Measurements from ENCODE around the gene ISOC2. TPM values are rescaled to one million over a fixed set of nuclear protein-coding genes. Genes with fewer than 3 reads are reported as not detected.

The ISOC2 gene
- total and polyA plus RNA-seq, 9 of the 15 experiments (the other 6 are each of a cell fraction or from before 2014, with no cell fraction given): 1.2 to 229 (median 58.3) TPM

GRCh38 chr19:55440411-55441105 is 20.9 kb downstream of the ISOC2 start (continued):
- TF ChIP-seq CEBPZ (IDR thresholded peaks at IDR 0.05; ENCODE audit: borderline replicate concordance, low read depth, low read length): no peak
- TF ChIP-seq, protein P1, sequence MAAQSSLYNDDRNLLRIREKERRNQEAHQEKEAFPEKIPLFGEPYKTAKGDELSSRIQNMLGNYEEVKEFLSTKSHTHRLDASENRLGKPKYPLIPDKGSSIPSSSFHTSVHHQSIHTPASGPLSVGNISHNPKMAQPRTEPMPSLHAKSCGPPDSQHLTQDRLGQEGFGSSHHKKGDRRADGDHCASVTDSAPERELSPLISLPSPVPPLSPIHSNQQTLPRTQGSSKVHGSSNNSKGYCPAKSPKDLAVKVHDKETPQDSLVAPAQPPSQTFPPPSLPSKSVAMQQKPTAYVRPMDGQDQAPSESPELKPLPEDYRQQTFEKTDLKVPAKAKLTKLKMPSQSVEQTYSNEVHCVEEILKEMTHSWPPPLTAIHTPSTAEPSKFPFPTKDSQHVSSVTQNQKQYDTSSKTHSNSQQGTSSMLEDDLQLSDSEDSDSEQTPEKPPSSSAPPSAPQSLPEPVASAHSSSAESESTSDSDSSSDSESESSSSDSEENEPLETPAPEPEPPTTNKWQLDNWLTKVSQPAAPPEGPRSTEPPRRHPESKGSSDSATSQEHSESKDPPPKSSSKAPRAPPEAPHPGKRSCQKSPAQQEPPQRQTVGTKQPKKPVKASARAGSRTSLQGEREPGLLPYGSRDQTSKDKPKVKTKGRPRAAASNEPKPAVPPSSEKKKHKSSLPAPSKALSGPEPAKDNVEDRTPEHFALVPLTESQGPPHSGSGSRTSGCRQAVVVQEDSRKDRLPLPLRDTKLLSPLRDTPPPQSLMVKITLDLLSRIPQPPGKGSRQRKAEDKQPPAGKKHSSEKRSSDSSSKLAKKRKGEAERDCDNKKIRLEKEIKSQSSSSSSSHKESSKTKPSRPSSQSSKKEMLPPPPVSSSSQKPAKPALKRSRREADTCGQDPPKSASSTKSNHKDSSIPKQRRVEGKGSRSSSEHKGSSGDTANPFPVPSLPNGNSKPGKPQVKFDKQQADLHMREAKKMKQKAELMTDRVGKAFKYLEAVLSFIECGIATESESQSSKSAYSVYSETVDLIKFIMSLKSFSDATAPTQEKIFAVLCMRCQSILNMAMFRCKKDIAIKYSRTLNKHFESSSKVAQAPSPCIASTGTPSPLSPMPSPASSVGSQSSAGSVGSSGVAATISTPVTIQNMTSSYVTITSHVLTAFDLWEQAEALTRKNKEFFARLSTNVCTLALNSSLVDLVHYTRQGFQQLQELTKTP (IDR thresholded peaks at IDR 0.05; ENCODE audit: low read depth in 1 of 2, partially characterized antibody in 2 of 2): no peak
- TF ChIP-seq NONO (IDR thresholded peaks at IDR 0.05; ENCODE audit: low read depth in 2 of 2, low read length in 1 of 2): no peak
- TF ChIP-seq TCF3 (CRISPR knock-in tag; IDR thresholded peaks at IDR 0.05): no peak
- TF ChIP-seq RB1 (IDR thresholded peaks at IDR 0.05; ENCODE audit: low read depth): no peak
- TF ChIP-seq POLR2A (conservative IDR thresholded peaks at IDR 0.05): peak; percentile 68
- TF ChIP-seq ATF6 (CRISPR knock-in tag; IDR thresholded peaks at IDR 0.05): no peak
- no peak for TF ChIP-seq ZNF699 (CRISPR knock-in tag; IDR thresholded peaks at IDR 0.05; ENCODE audit: insufficient replicate concordance)
- peak; percentile 61 for TF ChIP-seq SPI1 (IDR thresholded peaks at IDR 0.05; ENCODE audit: borderline replicate concordance, low read depth, low read length)
- TF ChIP-seq, protein P2, sequence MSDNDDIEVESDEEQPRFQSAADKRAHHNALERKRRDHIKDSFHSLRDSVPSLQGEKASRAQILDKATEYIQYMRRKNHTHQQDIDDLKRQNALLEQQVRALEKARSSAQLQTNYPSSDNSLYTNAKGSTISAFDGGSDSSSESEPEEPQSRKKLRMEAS (CRISPR knock-in tag; IDR thresholded peaks at IDR 0.05): peak; percentile 46
- TF ChIP-seq THRAP3 (IDR thresholded peaks at IDR 0.05; ENCODE audit: borderline replicate concordance): no peak
- TF ChIP-seq ZNF347 (CRISPR knock-in tag; IDR thresholded peaks at IDR 0.05; ENCODE audit: low read depth): no peak
- TF ChIP-seq ZNF274 (IDR thresholded peaks at IDR 0.05; ENCODE audit: borderline replicate concordance, low read depth, low read length): no peak
- TF ChIP-seq, protein P3, sequence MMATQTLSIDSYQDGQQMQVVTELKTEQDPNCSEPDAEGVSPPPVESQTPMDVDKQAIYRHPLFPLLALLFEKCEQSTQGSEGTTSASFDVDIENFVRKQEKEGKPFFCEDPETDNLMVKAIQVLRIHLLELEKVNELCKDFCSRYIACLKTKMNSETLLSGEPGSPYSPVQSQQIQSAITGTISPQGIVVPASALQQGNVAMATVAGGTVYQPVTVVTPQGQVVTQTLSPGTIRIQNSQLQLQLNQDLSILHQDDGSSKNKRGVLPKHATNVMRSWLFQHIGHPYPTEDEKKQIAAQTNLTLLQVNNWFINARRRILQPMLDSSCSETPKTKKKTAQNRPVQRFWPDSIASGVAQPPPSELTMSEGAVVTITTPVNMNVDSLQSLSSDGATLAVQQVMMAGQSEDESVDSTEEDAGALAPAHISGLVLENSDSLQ (IDR thresholded peaks at IDR 0.05): peak; percentile 95
- no peak for TF ChIP-seq CHCHD3 (CRISPR knock-in tag; IDR thresholded peaks at IDR 0.05)
- no peak for TF ChIP-seq SMAD4 (CRISPR knock-in tag; conservative IDR thresholded peaks at IDR 0.05)
- TF ChIP-seq ZNF507 (tag; conservative IDR thresholded peaks at IDR 0.05): no peak
